Neuronal stem cell (in vitro differentiated cells): ENCODE measurements around the gene PAQR6.

Experiments used
- DNase-seq: peaks from one replicate; pipeline ENCODE4 v3.0.0-alpha.2; 2013; ENCODE audit warnings: low spot score
- H2AFZ ChIP-seq: one replicate; pipeline ENCODE4 v1.6.1; 2013; ENCODE audit warnings: mild to moderate bottlenecking, low read length, inconsistent platforms
- H2AK5ac ChIP-seq: 2 replicates; pipeline ENCODE4 v1.6.1; 2013; ENCODE audit warnings: low read depth, mild to moderate bottlenecking, inconsistent platforms, low read length, moderate library complexity, mixed read lengths
- H2BK120ac ChIP-seq: 2 replicates; pipeline ENCODE4 v1.6.1; 2013; ENCODE audit warnings: low read depth, mild to moderate bottlenecking, inconsistent platforms, low read length, moderate library complexity, mixed read lengths
- H2BK12ac ChIP-seq: one replicate; pipeline ENCODE4 v1.6.1; 2013; ENCODE audit warnings: low read length, inconsistent platforms
- H2BK15ac ChIP-seq: 2 replicates; pipeline ENCODE4 v1.6.1; 2013; ENCODE audit warnings: mild to moderate bottlenecking, low read length, inconsistent platforms, mixed read lengths
- H2BK5ac ChIP-seq: one replicate; pipeline ENCODE4 v1.6.1; 2013; ENCODE audit warnings: inconsistent platforms, mild to moderate bottlenecking, low read length, moderate library complexity
- H3K14ac ChIP-seq: one replicate; pipeline ENCODE4 v1.6.1; 2013; ENCODE audit warnings: low read length, inconsistent platforms
- H3K18ac ChIP-seq: 2 replicates; pipeline ENCODE4 v1.6.1; 2013; ENCODE audit warnings: low read length, inconsistent platforms
- H3K23ac ChIP-seq: 2 replicates; pipeline ENCODE4 v1.6.1; 2013; ENCODE audit warnings: low read depth, mild to moderate bottlenecking, mixed read lengths, low read length, inconsistent platforms; ENCODE audit not compliant: poor library complexity
- H3K27ac ChIP-seq: replicated peaks from 3 replicates; pipeline ENCODE4 v1.5.1; 2013; ENCODE audit warnings: low read length, inconsistent platforms
- H3K27me3 ChIP-seq, 3 experiments: 2 replicates each; pipeline ENCODE4 v1.6.1; 2013; ENCODE audit warnings: low read length in 3 of 3, mild to moderate bottlenecking in 2 of 3, inconsistent platforms in 1 of 3, low read depth in 1 of 3, mixed read lengths in 1 of 3, moderate library complexity in 1 of 3; ENCODE audit not compliant: control insufficient read depth in 3 of 3, insufficient read depth in 3 of 3
- H3K36me3 ChIP-seq, 2 donors: replicated peaks in 1 of 2; 2 replicates each; pipeline ENCODE4 v1.6.1; 2013; ENCODE audit warnings: low read length in 2 of 2; ENCODE audit not compliant: control insufficient read depth in 2 of 2, insufficient read depth in 2 of 2
- H3K4ac ChIP-seq: 2 replicates; pipeline ENCODE4 v1.6.1; 2013; ENCODE audit warnings: inconsistent platforms, mild to moderate bottlenecking, low read length, moderate library complexity
- H3K4me1 ChIP-seq, 2 donors: 1 replicate in 1 of 2; 2 replicates in 1 of 2; pipeline ENCODE4 v1.6.1; 2013; ENCODE audit warnings: low read length in 2 of 2, low read depth in 1 of 2; ENCODE audit not compliant: control insufficient read depth in 2 of 2, insufficient read depth in 1 of 2
- H3K4me2 ChIP-seq: one replicate; pipeline ENCODE4 v1.6.1; 2013; ENCODE audit warnings: mild to moderate bottlenecking, low read length, inconsistent platforms; ENCODE audit not compliant: insufficient read depth, poor library complexity, severe bottlenecking
- H3K4me3 ChIP-seq, 2 donors: 2 replicates each; pipeline ENCODE4 v1.5.1; 2013; ENCODE audit warnings: low read length in 2 of 2, mild to moderate bottlenecking in 2 of 2, inconsistent platforms in 1 of 2, moderate library complexity in 1 of 2
- H3K79me1 ChIP-seq: one replicate; pipeline ENCODE4 v1.6.1; 2013; ENCODE audit warnings: low read depth, mild to moderate bottlenecking, inconsistent platforms, low read length, moderate library complexity
- H3K9ac ChIP-seq: one replicate; pipeline ENCODE4 v1.6.1; 2013; ENCODE audit warnings: mild to moderate bottlenecking, low read depth, low read length, inconsistent platforms; ENCODE audit not compliant: poor library complexity
- H3K9me3 ChIP-seq, 2 donors: replicated peaks in 1 of 2; 2 replicates each; pipeline versions ENCODE3 to v1.6.1; 2013; ENCODE audit warnings: low read length in 2 of 2, mild to moderate bottlenecking in 2 of 2, inconsistent platforms in 1 of 2, low read depth in 1 of 2, mixed read lengths in 1 of 2, moderate library complexity in 1 of 2; ENCODE audit not compliant: control insufficient read depth in 2 of 2, insufficient read depth in 1 of 2
- H4K8ac ChIP-seq: one replicate; pipeline ENCODE4 v1.6.1; 2013; ENCODE audit warnings: low read depth, mild to moderate bottlenecking, inconsistent platforms, low read length, moderate library complexity
- H4K91ac ChIP-seq: one replicate; pipeline ENCODE4 v1.6.1; 2013; ENCODE audit warnings: low read length, low read depth, mild to moderate bottlenecking, inconsistent platforms; ENCODE audit not compliant: poor library complexity
- WGBS, 2 donors: extraction: QIAGEN DNeasy Blood & Tissue Kit; methylation state at CpG; one replicate each; pipeline ENCODE4 v1.1.7; 2013; ENCODE audit warnings: missing lambda C conversion rate in 2 of 2, mixed read lengths in 1 of 2; ENCODE audit not compliant: insufficient read length in 2 of 2, insufficient replicate concordance in 1 of 2; ENCODE audit errors: extremely low coverage in 2 of 2; 5-methylcytosine and 5-hydroxymethylcytosine counted together

Gene PAQR6

DNA sequence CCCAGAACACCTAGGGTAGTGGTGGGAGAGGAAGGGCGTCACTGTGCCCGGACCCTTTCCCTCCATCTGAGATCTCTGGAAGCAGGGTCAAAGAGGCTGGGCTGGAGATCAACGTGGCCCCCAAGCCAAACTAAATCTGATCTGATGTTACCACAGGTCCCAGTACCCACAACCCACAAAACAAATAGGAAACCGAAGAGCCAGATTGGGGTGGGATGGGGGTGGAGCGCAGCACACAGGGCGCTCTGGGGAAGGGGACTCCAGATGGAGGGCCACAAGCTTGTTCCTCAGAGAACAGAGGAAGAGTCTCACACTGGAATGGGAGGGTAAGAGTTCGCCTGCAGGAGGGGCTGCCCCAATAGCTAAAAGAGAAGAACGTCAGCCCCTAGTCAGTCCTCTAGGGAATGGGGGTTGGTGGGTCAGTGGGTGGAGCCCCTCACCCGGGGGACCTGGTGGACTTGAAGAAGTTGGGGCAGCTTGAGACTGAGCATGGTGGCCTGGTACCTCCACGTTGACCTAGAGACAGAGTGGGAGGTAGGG, 1.5 kb downstream of the PAQR6 start:
- no peak overlapping the region for H3K4me2 ChIP-seq
- peaks cover 2 to 17% of the 10 kb centered on the region in 2 donors for H3K4me1 ChIP-seq
- WGBS, 2 donors = no CpG with 5 or more reads among the region's 10 CpGs
- H2AFZ ChIP-seq = no peak overlapping the region
- H3K18ac ChIP-seq = no peak overlapping the region
- H3K4me3 ChIP-seq = no peak overlapping the region
- peak overlapping the region; percentile 75 for H3K23ac ChIP-seq
- H4K8ac ChIP-seq = no peak overlapping the region
- peaks cover 3% of the 10 kb centered on the region for H3K79me1 ChIP-seq
- peaks cover 14 to 27% of the 10 kb centered on the region in 2 donors for H3K36me3 ChIP-seq
- H3K27ac ChIP-seq = peak overlapping the region; percentile 48
- H2BK120ac ChIP-seq = no peak overlapping the region
- H3K9ac ChIP-seq = no peak overlapping the region
- H3K27me3 ChIP-seq = no peaks in the 10 kb centered on the region
- peak overlapping the region; percentile 32 for H3K14ac ChIP-seq
- no peak overlapping the region for H3K4ac ChIP-seq
- DNase-seq = no peak
- H4K91ac ChIP-seq = no peak overlapping the region
- peak overlapping the region; percentile 5 for H2AK5ac ChIP-seq
- H2BK12ac ChIP-seq = no peak overlapping the region
- no peaks in the 10 kb centered on the region for H3K9me3 ChIP-seq
- no peak overlapping the region for H2BK15ac ChIP-seq
- no peak overlapping the region for H2BK5ac ChIP-seq

DNA sequence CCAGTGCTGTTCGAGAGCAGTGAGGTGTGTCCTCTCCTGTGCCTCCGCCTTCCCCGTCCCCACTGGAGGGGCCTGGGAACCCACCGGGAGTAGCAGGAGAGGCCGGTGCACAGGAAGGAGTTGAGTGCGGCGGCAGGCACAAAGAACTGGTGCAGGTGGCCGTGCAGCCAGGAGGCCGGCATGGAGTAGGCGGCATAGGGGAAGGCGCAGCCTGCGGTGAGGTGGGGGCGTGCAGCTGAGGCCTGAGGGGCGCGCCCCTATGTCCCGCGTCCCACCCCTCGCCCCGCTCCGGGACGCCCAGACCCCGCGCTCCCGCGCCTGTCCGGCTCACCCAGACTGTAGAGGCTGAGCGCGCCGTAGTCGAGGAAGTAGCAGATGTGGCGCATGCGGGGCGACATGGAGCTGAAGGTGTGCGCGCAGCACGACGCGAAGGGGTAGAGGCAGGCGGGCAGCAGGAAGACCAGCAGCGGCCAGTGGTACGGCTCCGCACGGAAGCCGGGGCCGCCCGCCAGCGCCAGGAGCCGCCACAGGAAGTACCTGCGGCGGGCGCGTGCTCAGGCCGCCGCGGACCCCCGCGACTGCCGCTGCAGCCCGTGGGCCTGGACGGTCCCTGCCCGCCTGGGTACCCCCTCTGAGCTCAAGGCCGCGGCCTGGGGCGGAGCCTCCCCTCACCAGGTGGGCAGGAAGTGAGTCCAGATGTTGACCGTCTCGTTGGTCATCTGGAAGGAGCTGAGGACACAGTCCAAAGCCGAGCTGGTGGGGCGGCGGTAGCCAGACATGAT, 2.2 kb downstream of the PAQR6 start:
- Histone ChIP-seq H3K9me3 (no peaks in the 10 kb centered on the region), H2BK12ac (no peak overlapping the region), H3K4ac (no peak overlapping the region), H2AFZ (no peak overlapping the region), H3K79me1 (peaks cover 3% of the 10 kb centered on the region), H2BK15ac (peak overlapping the region; percentile 46), H3K14ac (peak overlapping the region; percentile 86), H2AK5ac (no peak overlapping the region), H3K4me2 (no peak overlapping the region), H3K4me3 (no peak overlapping the region), H3K27me3 (no peaks in the 10 kb centered on the region), H2BK5ac (no peak overlapping the region), H4K8ac (no peak overlapping the region), H3K27ac (no peak overlapping the region), H3K9ac (peak overlapping the region; percentile 16), H4K91ac (no peak overlapping the region), H3K4me1 (peaks cover 2 to 17% of the 10 kb centered on the region in 2 donors), H3K23ac (peak overlapping the region; percentile 90), H3K18ac (peak overlapping the region; percentile 40), H3K36me3 (peaks cover 10 to 20% of the 10 kb centered on the region in 2 donors), H2BK120ac (no peak overlapping the region)
- WGBS, 2 donors = no CpG with 5 or more reads among the region's 69 CpGs
- DNase-seq = no peak

DNA sequence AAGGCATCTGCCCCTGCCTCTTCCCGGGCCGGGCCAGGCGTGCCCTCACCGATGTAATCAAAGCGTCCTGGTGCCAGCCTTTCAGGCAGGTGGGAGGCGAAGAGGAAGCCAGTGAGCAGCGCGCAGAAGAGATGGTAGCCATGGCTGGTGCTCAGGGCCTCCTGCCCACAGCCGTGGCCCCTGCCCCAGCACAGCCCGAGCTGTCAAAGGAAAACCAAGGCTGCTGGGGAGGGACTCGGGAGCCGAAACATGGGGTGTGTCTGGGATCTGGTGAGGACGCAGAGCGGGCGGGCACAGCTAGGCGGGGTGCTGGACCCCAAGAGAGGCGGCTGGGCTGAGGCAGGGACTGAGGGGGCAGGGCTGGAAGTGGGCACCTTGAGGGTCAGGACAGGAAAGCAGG, 3.1 kb downstream of the PAQR6 start:
- peaks cover 2 to 17% of the 10 kb centered on the region in 2 donors for H3K4me1 ChIP-seq
- no peak overlapping the region for H2AFZ ChIP-seq

DNA sequence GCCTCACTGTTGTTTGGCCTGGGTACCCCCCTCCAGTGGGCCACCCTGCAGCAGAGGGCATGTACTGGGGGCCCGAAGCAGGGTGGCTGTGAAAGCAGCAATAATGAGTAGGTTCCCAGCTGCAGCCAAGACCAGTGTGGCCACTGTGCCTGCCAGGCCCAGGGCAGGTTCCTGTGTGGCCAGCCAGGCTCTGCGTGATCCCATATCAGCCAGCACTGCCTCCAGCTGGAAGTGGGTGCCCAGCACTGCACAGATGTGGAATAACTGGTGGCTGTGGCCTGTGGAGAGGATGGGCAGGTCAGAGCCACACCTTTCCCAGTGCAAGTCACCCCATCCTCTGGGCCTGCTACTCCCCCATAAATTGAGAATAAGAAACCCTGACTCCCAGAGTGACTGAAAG, 3.7 kb downstream of the PAQR6 start:
- Histone ChIP-seq H2BK5ac (no peak overlapping the region), H3K14ac (peak overlapping the region; percentile 12), H3K27ac (no peak overlapping the region), H3K27me3 (no peaks in the 10 kb centered on the region), H2BK12ac (peak overlapping the region; percentile 32), H2BK120ac (no peak overlapping the region), H3K36me3 (peaks cover 11 to 15% of the 10 kb centered on the region in 2 donors), H2AK5ac (no peak overlapping the region), H3K4ac (no peak overlapping the region), H2BK15ac (no peak overlapping the region), H3K79me1 (peaks cover 3% of the 10 kb centered on the region), H3K9me3 (no peaks in the 10 kb centered on the region), H3K4me1 (peaks cover 2 to 17% of the 10 kb centered on the region in 2 donors), H3K18ac (peak overlapping the region; percentile 66), H2AFZ (no peak overlapping the region), H3K23ac (peak overlapping the region; percentile 67), H3K4me3 (no peak overlapping the region), H3K4me2 (no peak overlapping the region), H4K8ac (no peak overlapping the region), H4K91ac (no peak overlapping the region), H3K9ac (peak overlapping the region; percentile 56)
- no peak for DNase-seq
- no CpG with 5 or more reads among the region's 2 CpGs for WGBS, 2 donors

More for the DNA sequence above, 3.1 kb downstream of the PAQR6 start:
- no peak for DNase-seq
- Histone ChIP-seq H3K14ac (no peak overlapping the region), H3K9ac (no peak overlapping the region), H3K4me2 (no peak overlapping the region), H2BK15ac (no peak overlapping the region), H3K9me3 (no peaks in the 10 kb centered on the region), H2AK5ac (no peak overlapping the region), H3K27me3 (no peaks in the 10 kb centered on the region), H2BK5ac (no peak overlapping the region), H2BK120ac (no peak overlapping the region), H3K36me3 (peaks cover 7 to 15% of the 10 kb centered on the region in 2 donors), H4K91ac (no peak overlapping the region), H3K27ac (no peak overlapping the region), H3K18ac (no peak overlapping the region), H3K4ac (no peak overlapping the region), H3K23ac (no peak overlapping the region), H2BK12ac (no peak overlapping the region), H3K4me3 (no peak overlapping the region), H4K8ac (no peak overlapping the region), H3K79me1 (peaks cover 3% of the 10 kb centered on the region)
- no CpG with 5 or more reads among the region's 17 CpGs for WGBS, 2 donors
